H1 (cell line): ENCODE measurements around the gene FBH1. TPM values are rescaled to one million over a fixed set of nuclear protein-coding genes. Genes with fewer than 3 reads are reported as not detected.
A peak's percentile ranks its signal among the peaks of the same experiment; 100 is the strongest.

Experiments
- CTCF ChIA-PET: fragments of 300-600 bp; sonication (Branson Sonifier 250); formaldehyde crosslinking; loops from one replicate; lab custom pipeline; 2021; ENCODE audit not compliant: partially characterized antibody; lab: Charles Lee
- POLR2A ChIA-PET: fragments of 300-600 bp; sonication (Branson Sonifier 250); formaldehyde crosslinking; loops from one replicate; lab custom pipeline; 2021; ENCODE audit warnings: inconsistent platforms; ENCODE audit not compliant: partially characterized antibody; lab: Charles Lee
- DNase-seq, 2 experiments: peaks; one replicate each; pipeline versions ENCODE4 v3.0.0 to v3.0.0-alpha.2; 2010 to 2022; ENCODE audit warnings: low spot score in 2 of 2, low read depth in 1 of 2, mixed read lengths in 1 of 2
- FAIRE-seq: peaks from 2 replicates; lab custom pipeline; 2011; peaks lifted over from hg19 to GRCh38; lab: Jason Lieb, UNC
- H2AFZ ChIP-seq: 2 replicates; pipeline ENCODE4 v1.8.1; 2012; ENCODE audit warnings: low read length, inconsistent platforms
- H2AK5ac ChIP-seq: 2 replicates; pipeline ENCODE4 v1.6.1; 2013; ENCODE audit warnings: low read depth, low read length
- H2BK120ac ChIP-seq: replicated peaks from 2 replicates; pipeline ENCODE3; 2013; ENCODE audit warnings: low read depth, low read length, inconsistent platforms
- H2BK12ac ChIP-seq: 2 replicates; pipeline ENCODE4 v1.6.1; 2013; ENCODE audit warnings: low read depth, low read length
- H2BK15ac ChIP-seq: 2 replicates; pipeline ENCODE4 v1.6.1; 2013; ENCODE audit warnings: low read length
- H2BK20ac ChIP-seq: 2 replicates; pipeline ENCODE4 v1.6.1; 2013; ENCODE audit warnings: low read length
- H2BK5ac ChIP-seq: 2 replicates; pipeline ENCODE4 v1.6.1; 2013; ENCODE audit warnings: low read depth, low read length
- H3K14ac ChIP-seq: 2 replicates; pipeline ENCODE4 v1.6.1; 2013; ENCODE audit warnings: inconsistent platforms; ENCODE audit not compliant: insufficient read length
- H3K18ac ChIP-seq: 2 replicates; pipeline ENCODE4 v1.6.1; 2013; ENCODE audit warnings: low read length; ENCODE audit errors: extremely low read depth
- H3K23ac ChIP-seq: 2 replicates; pipeline ENCODE4 v1.6.1; 2013; ENCODE audit warnings: inconsistent platforms; ENCODE audit not compliant: insufficient read length
- H3K23me2 ChIP-seq: 2 replicates; pipeline ENCODE4 v1.6.1; 2013; ENCODE audit warnings: low read depth, low read length
- H3K27ac ChIP-seq: 2 replicates; pipeline ENCODE4 v1.6.1; 2011; ENCODE audit warnings: low read depth, low read length, inconsistent platforms
- H3K27me3 ChIP-seq, 4 experiments: replicated peaks in 1 of 4; 1 replicate in 1 of 4; 2 replicates in 3 of 4; pipeline versions ENCODE4 v1.6.1 to v1.8.1; 2011 to 2013; ENCODE audit warnings: low read length in 3 of 4, mild to moderate bottlenecking in 3 of 4, inconsistent platforms in 2 of 4, mixed read lengths in 2 of 4, moderate library complexity in 1 of 4; ENCODE audit not compliant: control insufficient read depth in 3 of 4, insufficient read depth in 3 of 4; ENCODE audit errors: extremely low read depth in 1 of 4
- H3K36me3 ChIP-seq, 4 experiments: 2 replicates each; pipeline versions ENCODE4 v1.6.1 to v1.8.1; 2011 to 2013; ENCODE audit warnings: mild to moderate bottlenecking in 4 of 4, low read length in 3 of 4, moderate library complexity in 2 of 4, control low read depth in 1 of 4, inconsistent platforms in 1 of 4; ENCODE audit not compliant: insufficient read depth in 4 of 4, control insufficient read depth in 2 of 4
- H3K4ac ChIP-seq: replicated peaks from 2 replicates; pipeline ENCODE3; 2013; ENCODE audit warnings: low read length, low read depth, mixed read lengths, inconsistent platforms; ENCODE audit not compliant: insufficient read length
- H3K4me1 ChIP-seq, 4 experiments: replicated peaks in 1 of 4; 1 replicate in 1 of 4; 2 replicates in 3 of 4; pipeline versions ENCODE4 v1.6.1 to v1.8.1; 2011 to 2013; ENCODE audit warnings: low read length in 3 of 4, inconsistent platforms in 2 of 4, mixed read lengths in 1 of 4; ENCODE audit not compliant: insufficient read depth in 4 of 4, control insufficient read depth in 3 of 4
- H3K4me2 ChIP-seq, 2 experiments: 2 replicates each; pipeline versions ENCODE4 v1.6.1 to v1.8.1; 2011 to 2013; ENCODE audit warnings: low read depth in 2 of 2, low read length in 2 of 2, control low read depth in 1 of 2, inconsistent platforms in 1 of 2, mild to moderate bottlenecking in 1 of 2; ENCODE audit not compliant: insufficient read depth in 1 of 2
- H3K4me3 ChIP-seq, 4 experiments: fragments of 200-600, 300-600 bp in 1 of 4; sonication (generic), shearing (Covaris generic), sonication (Bioruptor Twin) in 1 of 4; 2 replicates each; pipeline versions ENCODE4 v1.5.1 to v1.8.1; 2011 to 2016; ENCODE audit warnings: low read length in 4 of 4, low read depth in 3 of 4, control low read depth in 2 of 4, inconsistent platforms in 2 of 4, mild to moderate bottlenecking in 2 of 4, mixed read lengths in 1 of 4, moderate library complexity in 1 of 4; ENCODE audit not compliant: insufficient read depth in 2 of 4; ENCODE audit errors: extremely low read depth in 1 of 4
- H3K56ac ChIP-seq: replicated peaks from 2 replicates; pipeline ENCODE3; 2013; ENCODE audit warnings: low read depth, mild to moderate bottlenecking, mixed read lengths, low read length, inconsistent platforms; ENCODE audit not compliant: insufficient read length
- H3K79me1 ChIP-seq: 2 replicates; pipeline ENCODE4 v1.6.1; 2013; ENCODE audit warnings: low read depth, low read length, control low read depth
- H3K79me2 ChIP-seq, 2 experiments: 2 replicates each; pipeline versions ENCODE4 v1.6.1 to v1.8.1; 2012 to 2013; ENCODE audit warnings: low read length in 2 of 2, mild to moderate bottlenecking in 2 of 2, inconsistent platforms in 1 of 2; ENCODE audit not compliant: insufficient read depth in 2 of 2, control insufficient read depth in 1 of 2
- H3K9ac ChIP-seq, 4 experiments: replicated peaks in 1 of 4; 1 replicate in 1 of 4; 2 replicates in 3 of 4; pipeline versions ENCODE4 v1.6.1 to v1.8.1; 2011 to 2013; ENCODE audit warnings: low read depth in 3 of 4, low read length in 3 of 4, control low read depth in 2 of 4, mild to moderate bottlenecking in 2 of 4, moderate library complexity in 2 of 4, inconsistent platforms in 1 of 4; ENCODE audit errors: extremely low read depth in 1 of 4
- H3K9me3 ChIP-seq, 2 experiments: 2 replicates each; pipeline versions ENCODE4 v1.6.1 to v1.8.1; 2012 to 2013; ENCODE audit warnings: mild to moderate bottlenecking in 2 of 2, moderate library complexity in 2 of 2, control low read depth in 1 of 2, inconsistent platforms in 1 of 2, low read depth in 1 of 2, low read length in 1 of 2, mixed read lengths in 1 of 2; ENCODE audit not compliant: insufficient read depth in 2 of 2
- H4K20me1 ChIP-seq, 2 experiments: replicated peaks in 1 of 2; 2 replicates each; pipeline versions ENCODE3 to v1.8.1; 2011 to 2013; ENCODE audit warnings: inconsistent platforms in 2 of 2, low read length in 2 of 2, mild to moderate bottlenecking in 1 of 2; ENCODE audit not compliant: insufficient read depth in 2 of 2, control insufficient read depth in 1 of 2
- H4K5ac ChIP-seq: 2 replicates; pipeline ENCODE4 v1.6.1; 2013; ENCODE audit warnings: low read length, low read depth, mixed read lengths, inconsistent platforms; ENCODE audit not compliant: insufficient read length
- H4K8ac ChIP-seq: 2 replicates; pipeline ENCODE4 v1.8.0; 2013; ENCODE audit warnings: mild to moderate bottlenecking, moderate library complexity, low read length, inconsistent platforms; ENCODE audit not compliant: insufficient read depth; ENCODE audit errors: extremely low read depth
- H4K91ac ChIP-seq: replicated peaks from 2 replicates; pipeline ENCODE3; 2013; ENCODE audit warnings: low read length, mixed read lengths, inconsistent platforms; ENCODE audit not compliant: insufficient read length
- CHD2 ChIP-seq: IDR thresholded peaks from 2 replicates; pipeline ENCODE4 v1.6.1; 2012; ENCODE audit warnings: low read length, improper control_type of control experiment
- GTF2F1 ChIP-seq: IDR thresholded peaks from 2 replicates; pipeline ENCODE4 v1.6.1; 2012; ENCODE audit warnings: low read depth, low read length, improper control_type of control experiment, borderline replicate concordance
- JUND ChIP-seq: IDR thresholded peaks from 2 replicates; pipeline ENCODE4 v1.6.1; 2011; ENCODE audit warnings: mild to moderate bottlenecking, improper control_type of control experiment, low read length
- WGBS, 2 experiments: shearing (Covaris generic) in 1 of 2; methylation state at CpG; one replicate each; pipeline versions ENCODE4 v1.1.6 to v1.1.7; 2013 to 2015; ENCODE audit warnings: low lambda C conversion rate in 2 of 2, mixed read lengths in 2 of 2, inconsistent platforms in 1 of 2, low coverage in 1 of 2, missing lambda C conversion rate in 1 of 2; ENCODE audit not compliant: insufficient replicate concordance in 2 of 2, insufficient coverage in 1 of 2, insufficient read length in 1 of 2; ENCODE audit errors: extremely low coverage in 1 of 2, missing lambda C conversion rate in 1 of 2; 5-methylcytosine and 5-hydroxymethylcytosine counted together
- polyA plus RNA-seq, 7 experiments: library from polyadenylated mRNA; depleted of rRNA in 3 of 7; stranded (reverse) in 5 of 7; unstranded in 2 of 7; fragments of >200 nt in 5 of 7; fragments of 200-250 nt in 2 of 7; gene quantifications; 1 replicate in 5 of 7; 2 replicates in 1 of 7; 4 replicates in 1 of 7; pipeline versions ENCODE4 v1.2.1 to v1.2.3, GENCODE V29; 2011 to 2013; ENCODE audit warnings: missing spikeins in 2 of 7, mixed read lengths in 2 of 7
- total RNA-seq: library from RNA; stranded (reverse); fragmentation: NEBNext Ultra II Directional; extraction: Animal tissue kit (Norgen Biotek cat#: 25700); gene quantifications from 2 replicates; pipeline ENCODE4 v1.2.1, GENCODE V29; 2021

FBH1 gene
- total and polyA plus RNA-seq, 2 of the 8 experiments (the other 6 are each of a cell fraction or from before 2014, with no cell fraction given), result 31.1 to 51.8 TPM

GRCh38 chr10:5965266-5965665, 75.2 kb downstream of the FBH1 start:
- Histone ChIP-seq H3K18ac (no peak overlapping the region), H2AK5ac (no peak overlapping the region), H3K56ac (no peak overlapping the region), H3K23me2 (no peaks in the 10 kb centered on the region), H3K4me3 (no peak overlapping the region), H4K20me1 (no peaks in the 10 kb centered on the region), H3K4me2 (no peak overlapping the region), H3K79me2 (no peaks in the 10 kb centered on the region), H3K27me3 (0 out of 7 replicates have a peak, but pooled peaks cover 0 to 2% (median 0%) of the 10 kb centered on the region in 4 experiments), H3K23ac (no peak overlapping the region), H3K79me1 (no peaks in the 10 kb centered on the region; the same call in 1 of the 2 replicates), H2BK5ac (no peak overlapping the region), H3K9ac (no peak overlapping the region), H4K91ac (no peak overlapping the region), H3K36me3 (no peaks in the 10 kb centered on the region), H2BK20ac (no peak overlapping the region), H2BK15ac (no peak overlapping the region), H3K27ac (no peak overlapping the region), H3K4me1 (no peaks in the 10 kb centered on the region), H4K8ac (no peak overlapping the region), H3K4ac (no peak overlapping the region), H4K5ac (no peak overlapping the region), H2AFZ (no peak overlapping the region), H3K14ac (no peak overlapping the region), H2BK12ac (no peak overlapping the region), H3K9me3 (no peaks in the 10 kb centered on the region), H2BK120ac (no peak overlapping the region)
- TF ChIP-seq JUND (no peak), GTF2F1 (no peak), CHD2 (no peak)
- no peak for FAIRE-seq
- ChIA-PET CTCF (interaction anchor here (0.8 to 1.8 kb wide), 3 partner anchors 48 to 119 kb away, joined by 3 to 6 read pairs (median 3); no protein-coding TSS in a partner anchor), POLR2A (no interaction called here)
- peak in 1 of 2 experiments; percentile 35 for DNase-seq
- 89% methylated on average over 8 of the region's 8 CpGs; no CpG with 5 or more reads in 1 of the 2 experiments for WGBS, 2 experiments
